GM21381 (cell line): Measurements from ENCODE around the gene TSHZ2.
A peak's percentile ranks its signal among the peaks of the same experiment; 100 is the strongest.

Experiments used
- ATAC-seq: cut with Tn5 transposase; IDR thresholded peaks from one replicate; pipeline ENCODE4 v1.9.1; 2021; ENCODE audit warnings: mild to moderate bottlenecking, moderate library complexity; ENCODE audit not compliant: unreplicated experiment

The TSHZ2 gene

DNA sequence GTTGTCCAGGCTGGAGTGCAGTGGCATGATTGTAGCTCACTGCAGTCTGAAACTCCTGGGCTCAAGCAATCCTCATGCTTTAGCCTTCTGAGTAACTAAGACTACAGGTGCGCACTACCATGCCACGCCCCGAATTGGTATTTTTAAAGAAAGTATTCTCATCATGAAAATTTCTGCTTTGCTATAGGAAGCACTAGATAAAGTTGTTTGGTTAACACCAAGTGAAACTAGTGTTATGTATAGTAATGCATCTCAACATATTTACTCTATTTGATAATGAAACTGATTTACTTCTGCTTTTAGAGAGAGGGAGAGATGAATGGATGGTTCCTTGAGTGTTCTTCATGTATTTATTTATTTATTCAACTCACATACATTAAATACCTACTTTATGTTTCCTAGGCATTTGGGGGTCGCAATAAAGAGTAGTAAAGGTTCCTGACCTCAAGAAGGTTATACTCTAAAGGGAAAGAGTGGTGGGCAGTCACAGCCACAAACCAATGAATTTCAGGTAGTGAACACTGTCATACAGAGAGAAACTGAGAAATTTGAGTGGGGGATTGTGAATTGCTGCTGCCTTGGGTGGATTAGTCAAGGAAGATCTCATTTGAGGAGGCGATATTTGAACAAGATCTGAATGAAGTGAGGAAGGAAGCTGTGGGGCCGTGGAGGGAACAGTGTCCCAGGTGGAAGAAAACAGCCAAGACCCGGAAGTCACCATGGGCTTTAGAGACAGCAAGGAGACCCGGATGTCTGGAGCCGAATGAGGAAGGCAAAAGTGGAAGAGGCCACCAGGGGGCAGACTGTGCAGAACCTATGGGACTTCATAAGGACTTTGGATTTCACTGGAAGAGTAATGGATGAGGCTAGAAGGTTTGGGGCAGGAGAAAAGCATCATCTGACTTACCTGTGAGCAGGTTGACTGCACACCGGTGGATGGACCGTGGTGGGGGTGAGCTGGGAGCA lies 185.6 kb downstream of the TSHZ2 start:
- ATAC-seq = peak; percentile 59

GRCh38 chr20:53159160-53159559 lies 187.0 kb downstream of the TSHZ2 start:
- ATAC-seq = no peak

- ATAC-seq = no peak
Measured at GRCh38 chr20:53161073-53161472, 188.9 kb downstream of the TSHZ2 start.

DNA sequence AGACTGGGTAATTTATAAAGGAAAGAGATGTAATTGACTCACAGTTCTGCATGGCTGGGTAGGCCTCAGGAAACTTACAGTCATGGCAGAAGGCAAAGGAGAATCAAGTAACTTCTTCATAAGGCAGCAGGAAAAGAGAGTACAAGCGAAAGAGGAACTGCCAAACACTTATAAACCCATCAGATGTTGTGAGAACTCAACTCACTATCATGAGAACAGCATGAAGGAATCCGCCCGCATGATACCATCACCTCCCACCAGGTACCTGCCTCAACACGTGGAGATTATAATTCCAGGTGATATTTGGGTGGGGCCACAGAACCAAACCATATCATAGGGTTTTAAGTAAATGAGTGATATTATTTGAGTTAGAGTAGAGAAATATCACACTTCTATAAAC lies 189.3 kb downstream of the TSHZ2 start:
- ATAC-seq = no peak

GRCh38 chr20:53162251-53162835 lies 190.2 kb downstream of the TSHZ2 start:
- no peak for ATAC-seq

GRCh38 chr20:53163486-53163885 lies 191.3 kb downstream of the TSHZ2 start:
- no peak for ATAC-seq

DNA sequence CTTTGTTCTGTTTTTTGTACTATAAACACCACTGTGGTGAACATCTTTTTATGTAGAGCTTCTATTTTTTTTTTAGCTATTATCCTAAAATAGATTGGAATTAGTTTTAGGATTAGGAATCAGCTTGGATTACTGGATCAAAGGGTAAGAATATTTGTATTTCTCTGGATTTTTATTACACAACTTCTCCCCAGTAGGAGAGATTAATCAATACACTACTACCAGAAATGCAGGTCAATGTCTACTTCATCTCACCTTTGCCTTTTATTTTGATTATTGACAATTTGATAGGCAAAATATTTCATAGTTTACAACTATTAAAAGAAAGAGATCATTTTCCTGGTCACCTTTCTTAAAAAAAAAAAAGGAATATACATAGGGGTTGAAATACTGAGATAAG lies 191.9 kb downstream of the TSHZ2 start:
- no peak for ATAC-seq

DNA sequence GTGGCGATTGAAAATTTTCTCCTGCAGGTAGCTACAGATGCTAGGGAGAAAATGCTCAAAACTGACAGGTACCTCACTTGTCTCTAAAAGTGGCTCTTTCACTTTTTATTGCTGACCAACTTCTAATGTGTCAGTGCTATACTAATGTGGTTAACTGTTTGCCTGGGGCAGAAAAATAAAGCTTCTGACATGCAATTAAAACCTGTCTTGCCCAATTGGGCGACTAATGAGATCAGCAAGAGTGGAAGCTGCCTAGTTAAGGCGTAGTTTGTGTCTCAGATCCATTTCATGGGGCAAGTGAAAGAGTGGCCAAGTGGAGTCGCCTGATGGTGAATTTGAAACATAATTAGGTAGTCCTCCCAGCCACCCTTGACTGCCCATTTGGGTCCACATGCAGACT lies 193.3 kb downstream of the TSHZ2 start:
- ATAC-seq = no peak

GRCh38 chr20:53168491-53168890 lies 196.3 kb downstream of the TSHZ2 start:
- no peak for ATAC-seq

- no peak for ATAC-seq
Measured at GRCh38 chr20:53170196-53170595, 198.0 kb downstream of the TSHZ2 start.

GRCh38 chr20:53171065-53171464 lies 198.9 kb downstream of the TSHZ2 start:
- ATAC-seq = no peak

GRCh38 chr20:53174454-53174853 lies 202.3 kb downstream of the TSHZ2 start:
- ATAC-seq = no peak

DNA sequence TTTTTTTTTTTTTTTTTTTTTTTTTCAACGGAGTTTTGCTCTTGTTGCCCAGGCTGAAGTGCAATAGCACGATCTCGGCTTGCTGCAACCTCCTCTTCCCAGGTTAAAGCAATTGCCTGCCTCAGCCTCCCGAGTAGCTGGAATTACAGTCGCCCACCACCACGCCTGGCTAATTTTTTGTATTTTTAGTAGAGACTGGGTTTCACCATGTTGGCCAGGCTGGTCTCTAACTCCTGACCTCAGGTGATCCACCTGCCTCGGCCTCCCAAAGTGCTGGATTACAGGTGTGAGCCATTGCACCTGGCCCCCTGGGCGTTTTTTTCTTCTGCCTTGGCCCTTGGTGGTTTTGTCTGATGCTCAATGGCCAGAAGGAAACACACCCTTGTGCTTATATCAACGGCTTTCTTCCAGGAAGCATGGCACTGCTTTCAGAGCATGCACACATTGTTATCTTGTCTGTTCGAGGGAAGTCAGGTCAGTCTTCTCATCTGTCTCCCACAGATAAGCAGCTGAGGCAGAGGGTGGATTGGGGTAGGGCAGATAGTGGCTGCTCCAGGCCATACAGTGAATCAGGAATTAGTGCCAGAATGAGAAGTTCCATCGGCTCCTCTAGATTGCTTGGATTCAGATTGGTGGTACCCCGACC lies 203.1 kb downstream of the TSHZ2 start:
- no peak for ATAC-seq

DNA sequence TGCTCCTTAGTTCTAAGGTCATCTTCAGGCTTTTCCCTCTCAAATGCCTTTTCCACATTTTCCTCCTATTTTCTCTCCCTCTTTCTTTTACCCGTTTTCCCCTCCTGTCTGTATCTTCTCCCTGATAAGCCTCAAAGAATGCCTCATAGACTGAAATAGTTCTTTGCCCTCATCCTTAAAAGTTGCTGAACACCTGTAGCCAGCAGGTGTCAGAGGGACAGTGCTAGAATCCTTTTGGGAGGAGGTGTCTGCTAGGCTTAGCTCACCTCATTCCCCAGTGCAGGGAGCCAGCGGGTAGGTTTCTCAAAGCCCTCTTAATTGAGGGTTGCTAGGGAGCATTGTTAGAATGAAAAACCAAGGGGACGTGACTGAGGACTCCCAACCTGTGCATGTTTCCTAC lies 204.0 kb downstream of the TSHZ2 start:
- no peak for ATAC-seq

DNA sequence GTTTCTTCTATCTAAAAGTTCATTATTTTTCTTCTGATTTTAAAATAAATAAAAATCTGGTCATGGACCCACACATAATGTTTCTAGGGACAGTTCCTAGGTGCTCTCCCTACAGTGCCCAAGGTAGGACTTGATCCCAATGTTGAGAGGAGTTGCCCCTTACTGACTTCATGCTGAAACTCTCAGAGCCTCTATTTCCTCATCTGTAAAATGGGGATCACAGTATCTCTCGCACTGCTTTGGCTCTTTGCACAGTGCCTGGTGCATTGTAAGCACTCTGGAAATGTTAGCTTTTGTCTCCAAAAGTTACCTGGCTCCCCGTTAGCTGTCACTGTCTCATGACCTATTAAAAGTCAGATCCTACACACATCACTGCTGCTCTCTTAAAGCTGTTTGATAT lies 205.5 kb downstream of the TSHZ2 start:
- ATAC-seq = no peak

- ATAC-seq = no peak
Measured at GRCh38 chr20:53179749-53180148, 207.6 kb downstream of the TSHZ2 start.

- no peak for ATAC-seq
Measured at GRCh38 chr20:53180928-53181362, 208.8 kb downstream of the TSHZ2 start.

DNA sequence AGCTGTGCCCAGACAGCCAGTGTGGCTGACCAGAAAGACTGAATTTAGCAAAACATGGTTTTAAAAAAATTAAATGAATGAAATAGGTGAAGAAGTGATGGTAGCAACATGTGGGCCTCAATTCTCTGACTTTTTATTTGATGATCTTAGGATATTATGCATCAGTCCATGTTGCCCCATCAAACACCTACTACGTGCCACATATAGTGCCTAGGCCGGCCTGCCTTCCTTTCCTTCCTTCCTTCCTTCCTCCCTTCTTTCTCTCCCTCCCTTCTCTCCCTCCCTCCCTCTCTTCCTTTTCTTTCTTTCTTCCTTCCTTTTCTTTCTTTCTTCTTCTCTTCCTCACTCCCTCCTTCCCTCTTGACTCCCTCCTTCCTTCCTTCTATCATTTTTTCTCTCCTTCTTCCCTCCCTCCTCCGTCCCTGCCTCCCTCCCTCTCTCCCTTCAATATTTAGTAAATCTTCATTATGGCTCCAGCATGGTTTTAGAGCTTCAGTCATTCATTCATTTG lies 209.8 kb downstream of the TSHZ2 start:
- ATAC-seq = no peak

DNA sequence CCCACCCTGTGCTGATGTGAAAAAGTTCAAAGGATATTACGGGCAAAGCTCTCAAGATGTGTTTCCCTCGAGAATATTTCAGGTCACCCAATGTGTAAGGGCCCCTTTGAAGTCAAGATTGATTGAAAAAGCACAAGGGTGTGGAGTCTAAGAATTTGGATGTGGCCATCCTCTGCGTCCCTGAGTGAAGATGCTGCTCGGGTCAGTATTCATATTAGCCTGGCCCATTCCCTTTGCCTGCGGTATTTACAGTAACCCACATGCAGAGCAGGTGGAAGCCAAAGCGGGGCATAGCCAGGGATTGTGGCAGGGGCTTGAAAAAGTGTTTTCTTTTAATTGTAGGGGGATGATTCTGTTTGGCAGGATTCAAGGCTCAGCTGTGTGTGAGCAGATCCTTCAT lies 211.0 kb downstream of the TSHZ2 start:
- ATAC-seq = no peak

DNA sequence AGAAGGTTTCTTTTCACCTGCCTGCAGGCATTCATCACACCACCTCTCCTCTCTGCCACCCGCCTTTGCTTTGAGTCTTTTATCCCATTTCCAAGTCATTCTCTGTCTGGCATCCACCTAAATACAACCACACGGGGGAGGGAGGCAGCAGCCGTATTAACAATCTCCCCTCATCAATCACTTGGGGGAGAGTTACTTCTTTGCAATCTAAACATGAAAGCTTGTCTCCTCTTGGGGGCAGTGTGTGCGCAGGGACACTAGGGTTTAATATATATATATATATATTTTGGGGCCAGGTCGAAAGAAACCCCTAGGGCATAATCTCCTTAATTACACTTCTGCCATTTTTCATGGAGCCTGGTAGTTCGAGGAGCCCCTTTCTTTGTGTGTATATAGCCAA lies 214.5 kb downstream of the TSHZ2 start:
- ATAC-seq = no peak

GRCh38 chr20:53187392-53188068 lies 215.4 kb downstream of the TSHZ2 start:
- ATAC-seq = no peak
